ENCODE results near the gene CACNG1.
"Not testable (repeated sequence)": the region's sequence is repeated elsewhere in the genome, so short reads cannot be mapped to it uniquely, and the experiment has no call there.

Gene CACNG1

GRCh38 chr17:67038861-67039365, 5.4 kb upstream of the CACNG1 start:
- peaks cover 7% of the 10 kb centered on the region for H3K4me1 Mint-ChIP-seq (ENCODE audit: low read depth)

DNA sequence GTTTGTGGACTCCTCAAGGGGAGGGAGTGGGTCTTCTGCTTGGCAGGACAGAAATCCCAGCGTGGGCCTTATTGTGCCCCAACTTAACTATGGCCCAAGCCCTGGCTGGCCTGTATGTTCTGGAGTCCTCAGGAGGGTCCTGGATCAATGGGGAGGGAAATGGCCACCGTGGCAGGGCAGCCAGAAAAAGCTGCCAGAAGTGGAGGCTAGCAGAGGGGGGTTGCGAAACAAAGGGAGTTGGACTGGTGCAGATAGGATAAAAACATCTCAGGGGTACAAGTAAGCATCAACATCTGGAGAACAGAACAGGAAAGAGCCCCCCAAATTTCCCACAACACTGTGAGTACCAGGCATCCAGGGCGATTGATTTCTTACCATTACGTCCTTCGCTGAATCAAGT, 3.7 kb upstream of the CACNG1 start:
- Mint-ChIP-seq H3K9me3 (no peaks in the 10 kb centered on the region), H3K27ac (no peak overlapping the region), H3K27me3 (peaks cover 4% of the 10 kb centered on the region), H3K36me3 (ENCODE audit: low read depth) (no peaks in the 10 kb centered on the region), H3K4me1 (ENCODE audit: low read depth) (peaks cover 2% of the 10 kb centered on the region), H3K4me3 (no peak overlapping the region)
- no peak for DNase-seq

More at GRCh38 chr17:67038861-67039365, 5.4 kb upstream of the CACNG1 start:
- Mint-ChIP-seq H3K36me3 (ENCODE audit: low read depth) (no peaks in the 10 kb centered on the region), H3K27me3 (peaks cover 4% of the 10 kb centered on the region), H3K27ac (no peak overlapping the region), H3K4me3 (no peak overlapping the region), H3K9me3 (no peaks in the 10 kb centered on the region)
- DNase-seq = no peak

DNA sequence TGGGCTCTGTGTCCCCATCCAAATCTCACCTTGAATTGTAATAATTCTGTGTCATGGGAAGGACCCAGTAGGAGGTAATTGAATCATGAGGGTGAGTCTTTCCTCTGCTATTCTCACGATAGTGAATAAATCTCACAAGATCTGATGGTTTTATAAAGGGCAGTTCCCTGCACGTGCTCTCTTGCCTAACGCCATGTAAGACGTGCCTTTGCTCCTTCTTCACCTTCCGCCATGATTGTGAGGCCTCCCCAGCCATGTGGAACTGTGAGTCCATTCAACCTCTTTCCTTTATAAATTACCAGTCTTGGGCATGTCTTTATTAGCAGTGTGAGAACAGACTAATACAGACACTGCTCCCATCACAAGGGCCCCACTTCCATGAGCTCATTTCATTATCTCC, 3.2 kb upstream of the CACNG1 start:
- H3K4me1 Mint-ChIP-seq (ENCODE audit: low read depth); H3K9me3 Mint-ChIP-seq; H3K36me3 Mint-ChIP-seq (ENCODE audit: low read depth); H3K27ac Mint-ChIP-seq; H3K27me3 Mint-ChIP-seq; DNase-seq; H3K4me3 Mint-ChIP-seq: not testable (repeated sequence)

GRCh38 chr17:67041531-67041930, 2.8 kb upstream of the CACNG1 start:
- Mint-ChIP-seq H3K27me3 (peaks cover under 1% of the 10 kb centered on the region), H3K27ac (no peak overlapping the region), H3K4me3 (no peak overlapping the region), H3K4me1 (ENCODE audit: low read depth) (no peaks in the 10 kb centered on the region), H3K36me3 (ENCODE audit: low read depth) (no peaks in the 10 kb centered on the region), H3K9me3 (no peaks in the 10 kb centered on the region)
- no peak for DNase-seq

- H3K4me1 Mint-ChIP-seq (ENCODE audit: low read depth) = no peaks in the 10 kb centered on the region
- H3K27me3 Mint-ChIP-seq = no peaks in the 10 kb centered on the region
- no peak overlapping the region for H3K27ac Mint-ChIP-seq
- no peak overlapping the region for H3K4me3 Mint-ChIP-seq
- H3K9me3 Mint-ChIP-seq = no peaks in the 10 kb centered on the region
- DNase-seq = no peak
- no peaks in the 10 kb centered on the region for H3K36me3 Mint-ChIP-seq (ENCODE audit: low read depth)
Measured at GRCh38 chr17:67041941-67042899, 2.1 kb upstream of the CACNG1 start.

DNA sequence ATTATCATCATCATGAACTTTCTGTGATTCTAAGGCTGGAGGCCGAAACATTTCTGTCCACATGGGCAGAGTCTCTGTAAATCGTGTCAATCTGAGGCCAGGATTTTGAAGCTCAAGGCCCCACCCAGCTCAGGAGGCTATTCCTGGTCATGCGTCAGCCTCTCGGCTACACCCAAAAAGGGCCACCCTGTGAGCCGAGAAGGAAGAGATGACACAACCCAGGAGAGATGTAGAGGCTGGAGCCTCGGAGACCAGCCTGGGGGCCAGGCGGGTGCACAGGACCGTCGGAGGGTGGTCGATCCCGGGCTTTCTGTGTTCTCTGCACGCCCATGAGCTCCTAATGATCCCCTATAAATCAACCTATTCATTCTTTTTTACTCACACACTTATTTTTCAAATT, 1.1 kb upstream of the CACNG1 start:
- no peak overlapping the region for H3K4me3 Mint-ChIP-seq
- H3K27me3 Mint-ChIP-seq = no peaks in the 10 kb centered on the region
- no peak for DNase-seq
- H3K4me1 Mint-ChIP-seq (ENCODE audit: low read depth) = no peaks in the 10 kb centered on the region
- H3K36me3 Mint-ChIP-seq (ENCODE audit: low read depth) = no peaks in the 10 kb centered on the region
- H3K27ac Mint-ChIP-seq = no peak overlapping the region
- H3K9me3 Mint-ChIP-seq = peaks cover 9% of the 10 kb centered on the region

DNA sequence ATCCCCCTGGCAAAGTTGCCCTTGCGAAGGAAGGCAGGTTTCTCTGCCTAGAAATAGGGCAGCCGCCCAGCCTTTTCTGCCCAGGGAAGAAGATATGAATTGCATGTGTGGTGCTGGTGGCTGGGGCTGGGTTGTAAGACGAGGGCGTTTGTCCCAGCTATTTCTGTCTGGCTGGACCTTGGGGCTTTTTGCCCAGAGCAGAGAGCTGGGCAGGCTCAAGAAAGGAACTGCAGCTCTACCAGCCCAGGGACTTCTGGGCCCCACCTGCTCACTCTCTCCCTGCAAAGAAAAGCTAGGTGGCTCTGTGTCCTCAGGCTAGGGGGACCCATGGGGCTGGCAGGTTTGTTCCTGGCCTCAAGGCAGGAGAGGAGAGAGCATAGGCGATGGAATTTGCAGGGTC, 586 bp downstream of the CACNG1 start:
- Mint-ChIP-seq H3K27ac (no peak overlapping the region), H3K36me3 (ENCODE audit: low read depth) (no peaks in the 10 kb centered on the region), H3K27me3 (no peaks in the 10 kb centered on the region), H3K4me1 (ENCODE audit: low read depth) (no peaks in the 10 kb centered on the region), H3K9me3 (peaks cover 25% of the 10 kb centered on the region), H3K4me3 (no peak overlapping the region)
- no peak for DNase-seq

DNA sequence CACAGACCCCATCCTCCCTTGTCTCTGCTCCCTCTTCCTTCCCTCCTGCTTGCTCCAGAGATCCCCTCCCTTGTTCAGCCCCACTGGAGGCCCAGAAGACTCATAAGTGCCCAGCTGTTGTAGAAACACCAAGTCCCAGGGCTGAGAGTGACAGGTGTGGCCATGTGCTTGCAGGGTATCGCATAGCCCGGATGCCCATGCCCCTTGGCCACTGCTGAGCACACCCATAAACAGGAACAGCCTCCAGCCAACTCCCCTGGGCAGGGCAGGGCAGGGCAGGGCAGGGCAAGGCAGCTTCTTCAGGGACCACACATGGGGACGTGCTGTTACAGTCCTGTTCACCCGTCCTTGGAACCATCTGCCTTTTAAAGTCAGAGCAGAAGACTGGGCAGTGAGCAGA, 2.0 kb downstream of the CACNG1 start:
- no peak overlapping the region for H3K27ac Mint-ChIP-seq
- H3K36me3 Mint-ChIP-seq (ENCODE audit: low read depth) = no peaks in the 10 kb centered on the region
- H3K4me3 Mint-ChIP-seq = no peak overlapping the region
- no peaks in the 10 kb centered on the region for H3K4me1 Mint-ChIP-seq (ENCODE audit: low read depth)
- no peak for DNase-seq
- H3K27me3 Mint-ChIP-seq = no peaks in the 10 kb centered on the region
- peaks cover 25% of the 10 kb centered on the region for H3K9me3 Mint-ChIP-seq

GRCh38 chr17:67047382-67047781, 3.0 kb downstream of the CACNG1 start:
- H3K9me3 Mint-ChIP-seq = peaks cover 25% of the 10 kb centered on the region
- no peak overlapping the region for H3K4me3 Mint-ChIP-seq
- no peaks in the 10 kb centered on the region for H3K36me3 Mint-ChIP-seq (ENCODE audit: low read depth)
- H3K27me3 Mint-ChIP-seq = no peaks in the 10 kb centered on the region
- no peak overlapping the region for H3K27ac Mint-ChIP-seq
- DNase-seq = no peak
- no peaks in the 10 kb centered on the region for H3K4me1 Mint-ChIP-seq (ENCODE audit: low read depth)

- Mint-ChIP-seq H3K4me3 (no peak overlapping the region), H3K27ac (no peak overlapping the region), H3K9me3 (peaks cover 25% of the 10 kb centered on the region), H3K36me3 (ENCODE audit: low read depth) (no peaks in the 10 kb centered on the region), H3K4me1 (ENCODE audit: low read depth) (no peaks in the 10 kb centered on the region), H3K27me3 (no peaks in the 10 kb centered on the region)
- DNase-seq = no peak
Measured at GRCh38 chr17:67049025-67049739, 4.8 kb downstream of the CACNG1 start.

GRCh38 chr17:67050066-67050465, 5.7 kb downstream of the CACNG1 start:
- no peak overlapping the region for H3K4me3 Mint-ChIP-seq
- no peaks in the 10 kb centered on the region for H3K36me3 Mint-ChIP-seq (ENCODE audit: low read depth)
- peaks cover 25% of the 10 kb centered on the region for H3K9me3 Mint-ChIP-seq
- H3K4me1 Mint-ChIP-seq (ENCODE audit: low read depth) = no peaks in the 10 kb centered on the region
- no peaks in the 10 kb centered on the region for H3K27me3 Mint-ChIP-seq
- no peak for DNase-seq
- H3K27ac Mint-ChIP-seq = no peak overlapping the region

DNA sequence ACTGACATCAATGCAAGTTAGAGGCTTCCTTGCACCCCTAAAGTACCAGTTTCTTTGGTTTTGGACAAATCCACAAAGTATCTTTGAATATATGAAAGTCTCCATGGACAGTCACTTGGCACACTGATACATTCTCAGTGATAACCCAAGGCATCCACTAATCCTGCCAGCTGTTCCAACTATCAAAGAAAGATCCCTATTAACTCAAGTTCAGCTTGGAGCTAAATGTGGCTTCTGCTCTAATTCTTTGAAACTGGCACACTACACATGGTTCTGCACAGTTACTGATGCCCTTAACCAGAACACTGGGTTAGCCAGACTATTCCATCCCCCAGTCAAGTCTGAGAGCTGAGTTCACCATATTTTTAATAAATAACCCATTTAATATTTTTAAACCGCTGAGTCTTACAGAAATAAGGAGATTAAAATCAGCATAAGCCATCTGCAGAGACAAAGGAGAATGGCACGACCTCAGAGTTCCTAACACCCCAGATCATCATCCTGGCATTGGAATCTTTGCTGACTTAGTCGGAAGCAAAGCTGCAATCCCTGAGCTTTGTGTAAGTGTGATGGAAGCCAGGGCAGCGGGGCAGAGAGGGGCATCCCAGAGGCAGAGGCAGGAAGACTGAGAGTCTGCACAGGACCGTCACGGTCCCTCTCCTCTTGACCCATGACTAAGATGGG, 6.3 kb downstream of the CACNG1 start:
- Mint-ChIP-seq H3K36me3 (ENCODE audit: low read depth) (no peaks in the 10 kb centered on the region), H3K27ac (no peak overlapping the region)

DNA sequence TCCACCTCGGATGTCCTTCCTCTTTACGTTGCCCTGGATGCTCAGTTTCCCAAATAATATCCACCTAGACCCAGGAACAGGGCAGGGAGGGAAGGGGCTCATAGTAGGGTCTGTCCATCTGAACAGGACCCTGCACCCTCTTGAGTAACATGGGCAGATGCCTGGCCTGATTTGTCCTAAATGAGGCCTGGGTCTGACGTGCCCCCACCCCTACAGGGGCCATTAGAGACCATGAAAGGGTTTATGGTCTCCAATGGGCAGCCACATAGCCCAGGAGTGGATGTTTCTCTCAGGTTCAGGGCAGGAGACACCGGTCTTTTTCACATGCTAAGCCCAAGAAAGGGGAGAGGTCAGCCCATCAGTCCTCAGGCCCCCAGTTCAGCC, 6.8 kb downstream of the CACNG1 start:
- Mint-ChIP-seq H3K27me3 (no peaks in the 10 kb centered on the region), H3K27ac (no peak overlapping the region), H3K9me3 (peaks cover 25% of the 10 kb centered on the region), H3K36me3 (ENCODE audit: low read depth) (no peaks in the 10 kb centered on the region), H3K4me3 (no peak overlapping the region), H3K4me1 (ENCODE audit: low read depth) (no peaks in the 10 kb centered on the region)
- DNase-seq = peak; percentile 6

More for the DNA sequence above, 6.3 kb downstream of the CACNG1 start:
- Mint-ChIP-seq H3K9me3 (peaks cover 25% of the 10 kb centered on the region), H3K4me1 (ENCODE audit: low read depth) (no peaks in the 10 kb centered on the region), H3K4me3 (no peak overlapping the region), H3K27me3 (no peaks in the 10 kb centered on the region)
- peak; percentile 6 for DNase-seq

DNA sequence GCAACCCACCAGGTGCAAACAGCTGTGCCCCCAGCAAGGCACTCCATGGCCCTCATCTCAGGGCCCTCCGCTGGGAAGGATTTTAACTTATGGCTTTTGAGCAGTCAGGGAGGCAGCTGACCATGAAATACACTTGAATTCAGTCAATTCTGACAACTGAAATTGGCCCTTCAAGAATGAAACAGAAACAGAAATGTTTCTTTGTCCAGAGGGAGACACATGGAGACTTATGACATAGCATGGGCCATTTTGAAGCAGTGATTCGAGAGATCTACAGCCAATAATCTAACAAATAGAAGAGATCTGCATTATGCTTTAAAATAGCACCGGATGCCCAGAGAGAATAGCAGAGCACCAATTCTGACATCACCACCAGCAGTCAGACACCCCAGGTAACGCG, 7.5 kb downstream of the CACNG1 start:
- H3K27me3 Mint-ChIP-seq = no peaks in the 10 kb centered on the region
- no peak overlapping the region for H3K27ac Mint-ChIP-seq
- peaks cover 25% of the 10 kb centered on the region for H3K9me3 Mint-ChIP-seq
- no peak overlapping the region for H3K4me3 Mint-ChIP-seq
- H3K4me1 Mint-ChIP-seq (ENCODE audit: low read depth) = no peaks in the 10 kb centered on the region
- no peak for DNase-seq
- no peaks in the 10 kb centered on the region for H3K36me3 Mint-ChIP-seq (ENCODE audit: low read depth)

Measured in activated T-cell treated with anti-CD3 and anti-CD28 coated beads, Interleukin-2, amount 50 U/mL, for 24 hours (primary cell).